HG02973 (cell line): ENCODE results near the gene ZIM2.
"Not testable (repeated sequence)": the region's sequence is repeated elsewhere in the genome, so short reads cannot be mapped to it uniquely, and the experiment has no call there.

Experiments used
- ATAC-seq: cut with Tn5 transposase; IDR thresholded peaks from one replicate; pipeline ENCODE4 v1.9.1; 2021; ENCODE audit warnings: moderate library complexity; ENCODE audit not compliant: unreplicated experiment

The ZIM2 gene

DNA sequence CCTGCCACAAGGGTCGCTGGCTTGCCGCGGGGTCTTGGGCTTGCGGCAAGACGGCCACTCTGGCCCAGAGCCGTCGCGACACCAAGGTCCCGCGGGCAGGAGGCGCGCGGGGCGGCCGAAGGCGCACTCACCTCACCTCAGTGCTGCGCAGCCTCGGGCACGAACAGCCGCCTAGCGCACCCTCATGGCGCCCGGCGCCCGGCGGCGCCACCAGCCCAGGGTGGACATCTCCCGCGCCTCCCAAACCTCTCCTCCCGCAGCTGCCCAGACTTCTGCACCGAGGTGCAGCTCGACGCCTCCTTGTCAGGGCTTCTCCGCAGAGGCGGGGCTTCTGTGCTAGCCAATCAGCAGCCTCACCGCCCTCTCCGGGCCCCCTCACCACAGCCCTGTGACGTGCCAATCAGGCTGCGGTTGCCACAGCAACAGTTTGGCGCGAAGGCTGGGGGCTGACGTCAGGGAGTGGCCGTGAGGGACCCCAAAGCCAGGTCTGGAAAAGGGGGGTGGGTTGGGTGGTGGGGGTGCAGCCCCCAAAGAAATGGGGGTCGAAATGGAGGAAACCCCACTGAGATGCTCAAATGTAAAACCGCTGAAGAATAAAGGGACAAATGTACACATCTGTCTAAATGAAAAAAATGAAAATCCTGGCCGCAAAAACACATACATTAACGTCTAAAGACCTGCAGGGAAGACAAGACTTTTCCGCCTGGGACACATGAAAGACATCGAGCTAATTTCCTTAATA is at the start of gene ZIM2, which contains the start of gene PEG3:
TSS of gene ZIM2 (minus strand) at position 276 of the 742 bp plus-strand sequence. CDS start 16,449 bp downstream, outside the sequence.
TSS of gene PEG3 (minus strand) at position 276 of the 742 bp plus-strand sequence. CDS start 16,071 bp downstream, outside the sequence.
- ATAC-seq, result no peak

- no peak for ATAC-seq
Measured at GRCh38 chr19:56885173-56885985, 44.9 kb upstream of the ZIM2 start.

- ATAC-seq, result no peak
Measured at GRCh38 chr19:56884441-56884840, 43.9 kb upstream of the ZIM2 start.

DNA sequence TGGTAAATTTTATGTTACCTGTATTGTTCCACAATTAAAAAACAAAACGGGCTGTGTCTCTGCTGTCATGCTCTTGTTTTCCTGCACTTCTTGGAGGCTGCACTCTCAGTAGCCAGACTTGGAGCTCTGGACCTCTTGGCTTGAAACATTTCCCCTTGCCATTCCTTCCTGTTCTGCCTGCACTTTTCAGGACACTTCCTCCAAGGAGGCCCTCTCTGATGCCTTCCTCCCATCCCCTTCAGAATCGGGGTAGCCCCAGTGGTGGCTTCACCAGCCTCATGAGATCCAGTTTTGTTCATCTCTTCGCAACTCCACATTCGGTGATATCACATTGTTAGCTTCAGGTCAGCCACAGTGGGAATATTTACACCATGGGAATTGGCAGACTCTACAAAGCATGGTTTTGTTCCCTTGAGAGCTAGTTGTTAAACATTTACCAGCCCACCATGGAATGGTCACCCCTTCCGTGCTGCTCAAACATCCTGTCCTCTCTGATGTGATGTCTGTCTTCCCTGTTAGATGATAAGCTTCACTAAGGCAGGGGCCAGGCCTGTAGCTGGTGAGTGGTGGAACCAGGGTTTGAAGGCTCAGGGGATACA is 40.2 kb upstream of the ZIM2 start:
- no peak for ATAC-seq

- no peak for ATAC-seq
Measured at GRCh38 chr19:56877069-56877715, 36.7 kb upstream of the ZIM2 start.

DNA sequence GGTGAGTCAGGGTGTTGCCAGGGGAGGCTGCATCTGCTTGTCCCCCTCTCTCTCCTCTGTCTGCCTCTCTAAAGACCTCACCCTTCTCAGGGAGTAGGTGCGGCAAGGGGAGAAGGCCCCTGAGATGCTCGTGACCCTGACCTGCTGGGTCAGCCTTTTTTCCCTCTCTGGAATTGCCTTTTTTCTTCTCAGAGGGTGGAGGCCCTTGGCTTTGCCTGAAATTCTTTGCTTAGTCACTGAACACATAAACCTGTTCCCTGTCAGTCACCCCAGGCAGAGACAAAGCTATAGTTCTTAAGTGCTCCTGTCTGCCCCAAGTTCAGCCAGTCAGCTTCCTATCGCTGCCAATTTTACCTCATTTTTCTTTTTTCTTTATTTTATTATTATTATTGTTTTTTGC is 35.2 kb upstream of the ZIM2 start:
- no peak for ATAC-seq

DNA sequence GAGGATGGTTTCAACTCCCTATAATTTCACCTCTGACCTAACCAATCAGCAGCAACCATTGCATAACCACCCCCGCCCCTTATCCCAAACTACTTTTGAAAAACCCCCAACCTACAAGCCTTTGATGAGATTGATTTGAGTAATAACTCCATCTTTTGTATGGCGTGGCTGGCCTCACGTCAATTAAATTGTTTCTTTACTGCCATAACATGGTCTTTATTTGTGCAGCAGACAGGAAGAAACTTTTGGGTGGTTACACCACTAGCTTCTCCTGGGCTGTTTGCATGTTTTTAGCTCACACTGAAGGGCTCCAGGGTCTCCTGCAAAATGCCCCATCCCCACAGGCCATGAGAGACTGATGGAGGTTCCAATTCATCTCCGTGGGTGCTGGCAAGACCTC is 34.0 kb upstream of the ZIM2 start:
- ATAC-seq, result no peak

GRCh38 chr19:56873493-56873892 is 33.0 kb upstream of the ZIM2 start:
- ATAC-seq, result no peak

- ATAC-seq, result no peak
Measured at GRCh38 chr19:56869886-56870285, 29.4 kb upstream of the ZIM2 start.

DNA sequence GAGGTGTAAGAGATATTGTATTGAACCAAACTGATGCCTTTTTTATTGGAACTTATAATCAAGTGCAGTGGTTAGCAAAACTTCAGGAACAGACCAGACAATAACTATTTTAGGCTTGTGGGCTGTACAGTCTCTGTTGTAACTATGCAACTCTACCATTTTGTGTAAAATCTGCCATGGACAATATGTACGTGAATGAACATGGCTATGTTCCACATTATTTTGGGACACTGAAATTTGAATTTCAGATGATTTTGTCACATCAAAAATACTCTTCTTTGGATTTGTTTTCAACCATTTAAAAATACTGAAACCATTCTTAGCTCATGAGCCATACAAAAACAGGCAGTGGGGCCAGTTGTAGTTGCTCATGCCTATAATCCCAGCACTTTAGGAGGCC is 27.9 kb upstream of the ZIM2 start:
- ATAC-seq, result no peak

GRCh38 chr19:56866538-56866937 is 26.0 kb upstream of the ZIM2 start:
- no peak for ATAC-seq

DNA sequence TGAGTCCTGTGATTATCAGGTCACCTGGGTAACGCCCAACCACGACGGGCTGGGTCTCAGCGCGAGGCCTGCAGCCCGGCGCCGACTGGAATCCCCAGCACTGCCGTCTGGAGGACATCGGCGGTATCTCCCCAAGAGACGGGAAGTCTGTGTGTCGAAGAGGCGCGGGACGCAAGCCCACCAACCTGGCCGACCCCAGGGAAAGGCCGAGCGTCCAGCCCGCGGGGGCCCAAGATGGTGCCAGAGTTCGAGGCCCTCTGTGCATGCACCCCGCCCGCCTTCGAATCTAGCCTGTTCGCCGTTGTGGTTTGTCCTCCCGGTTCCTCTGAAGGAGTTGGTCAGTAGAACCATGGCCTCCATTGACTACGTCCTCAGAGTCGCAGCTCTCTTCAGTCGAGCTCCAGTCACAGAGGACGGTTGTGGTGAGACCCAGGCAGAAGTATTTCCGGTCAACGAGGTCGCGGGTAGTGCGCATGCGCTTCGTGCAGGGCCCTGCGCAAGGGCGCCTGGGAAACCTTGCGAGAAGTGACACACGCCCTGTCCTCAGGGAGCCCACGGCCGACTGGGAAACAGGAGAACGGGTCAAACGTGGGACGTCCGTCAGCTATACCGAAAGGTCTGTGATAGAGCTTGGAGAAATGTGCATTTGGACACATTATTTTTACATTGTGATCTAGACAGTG is 24.1 kb upstream of the ZIM2 start:
- ATAC-seq, result no peak

DNA sequence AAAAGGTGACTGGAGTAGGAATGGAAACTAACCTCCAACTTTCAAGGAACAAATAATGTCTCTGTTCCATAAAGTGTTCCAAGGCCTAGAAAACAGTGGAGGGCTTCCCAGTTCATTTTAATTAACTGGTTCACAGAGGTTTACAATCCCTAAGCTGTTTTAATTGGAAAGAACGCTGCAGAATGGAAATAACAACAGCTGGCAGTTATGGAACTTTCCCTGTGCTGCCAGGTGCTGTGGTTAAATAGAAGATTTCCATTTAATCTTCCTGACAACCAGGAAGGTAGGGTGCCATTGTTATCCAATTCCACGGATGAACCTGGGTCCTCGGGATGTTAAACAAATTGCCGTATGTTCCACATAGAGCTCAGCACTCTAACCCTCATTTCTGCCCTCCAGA is 22.2 kb upstream of the ZIM2 start:
- ATAC-seq, result no peak

DNA sequence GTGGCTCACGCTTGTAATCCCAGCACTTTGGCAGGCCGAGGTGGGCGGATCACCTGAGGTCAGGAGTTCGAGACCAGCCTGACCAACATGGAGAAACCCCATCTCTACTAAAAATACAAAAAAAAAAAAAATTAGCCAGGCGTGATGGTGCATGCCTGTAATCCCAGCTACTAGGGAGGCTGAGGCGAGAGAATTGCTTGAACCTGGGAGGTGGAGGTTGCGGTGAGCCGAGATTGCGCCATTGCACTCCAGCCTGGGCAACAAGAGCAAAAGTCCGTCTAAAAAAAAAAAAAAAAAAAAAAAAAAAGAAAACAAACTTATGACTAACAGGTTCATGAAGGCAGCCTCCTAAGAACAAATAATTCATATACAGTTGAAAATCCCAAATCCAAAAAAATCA is 19.9 kb upstream of the ZIM2 start:
- ATAC-seq, result not testable (repeated sequence)

DNA sequence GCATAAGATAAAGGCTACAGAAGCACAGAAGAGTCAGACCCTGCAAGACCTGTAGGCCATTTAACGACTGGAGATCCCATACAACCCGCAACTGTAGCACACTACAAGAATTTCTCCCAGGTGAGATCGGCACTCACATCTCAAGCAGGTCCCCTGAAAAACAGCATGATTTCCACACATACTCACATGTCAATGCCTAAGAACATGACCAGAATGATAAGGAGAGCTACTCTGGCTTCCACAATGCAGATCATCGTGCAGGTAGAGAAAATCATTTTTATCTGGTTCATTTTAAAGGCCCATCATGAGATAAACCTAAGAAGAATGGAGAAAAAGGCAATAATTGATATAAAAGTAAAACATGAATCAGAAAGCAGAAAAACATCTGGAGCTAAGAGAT is 17.5 kb upstream of the ZIM2 start:
- no peak for ATAC-seq

DNA sequence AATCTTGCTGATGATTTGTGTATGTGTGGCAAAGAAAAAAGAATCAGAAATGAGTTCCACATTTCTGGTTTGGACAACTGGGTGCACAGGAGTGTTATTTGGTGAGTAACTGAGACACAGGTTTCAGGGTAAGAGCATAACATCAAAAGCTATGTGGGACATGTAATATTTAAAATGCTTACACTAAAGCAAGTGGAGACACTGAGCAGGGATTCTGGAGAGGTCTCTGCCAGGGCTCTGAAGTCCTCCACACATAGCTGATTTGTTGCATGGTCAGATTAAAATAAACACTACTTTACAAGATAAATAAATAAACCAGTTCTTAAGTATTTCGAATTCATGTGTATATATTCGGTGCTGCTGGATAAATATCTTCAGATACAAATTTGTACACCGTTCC is 16.3 kb upstream of the ZIM2 start:
- no peak for ATAC-seq

GRCh38 chr19:56852361-56852760 is 11.8 kb upstream of the ZIM2 start:
- not testable (repeated sequence) for ATAC-seq

DNA sequence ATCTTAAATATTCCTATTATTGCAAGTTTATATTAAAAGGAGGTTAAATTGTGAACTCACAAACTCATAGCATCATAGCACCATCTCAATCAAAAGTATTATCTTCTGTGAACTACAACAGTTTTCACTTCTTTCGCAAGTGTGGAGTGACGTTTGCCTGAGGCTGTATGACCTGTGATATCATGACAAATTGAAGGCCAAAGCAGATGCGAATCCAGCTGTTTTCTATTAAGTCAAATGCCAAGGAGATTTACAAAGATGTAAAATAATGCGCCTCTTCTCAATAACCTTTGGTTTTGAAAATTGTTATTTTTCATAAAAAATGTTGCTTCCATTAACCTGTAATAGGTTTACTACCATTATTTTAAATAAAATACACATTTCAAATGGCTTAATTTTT is 7.6 kb upstream of the ZIM2 start:
- no peak for ATAC-seq

DNA sequence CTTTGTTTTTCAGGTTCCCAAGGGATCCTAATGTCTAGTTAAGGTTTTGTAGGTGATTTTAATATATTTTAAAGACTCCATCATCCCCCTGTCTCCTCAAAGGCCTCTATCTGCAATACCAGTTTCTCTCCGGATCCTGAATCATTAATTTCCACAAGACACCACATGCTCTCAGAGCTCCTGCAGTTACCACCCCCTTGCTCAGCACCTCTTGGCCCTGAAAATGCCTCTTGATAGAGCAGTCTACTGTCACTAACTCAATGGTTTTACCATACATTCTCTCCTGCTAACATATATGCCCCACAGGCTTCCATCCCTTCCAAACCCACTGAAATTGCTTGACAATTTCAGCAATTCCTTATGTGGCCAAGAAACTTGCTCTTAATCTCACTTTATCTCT is 1.9 kb upstream of the ZIM2 start:
- ATAC-seq, result no peak

DNA sequence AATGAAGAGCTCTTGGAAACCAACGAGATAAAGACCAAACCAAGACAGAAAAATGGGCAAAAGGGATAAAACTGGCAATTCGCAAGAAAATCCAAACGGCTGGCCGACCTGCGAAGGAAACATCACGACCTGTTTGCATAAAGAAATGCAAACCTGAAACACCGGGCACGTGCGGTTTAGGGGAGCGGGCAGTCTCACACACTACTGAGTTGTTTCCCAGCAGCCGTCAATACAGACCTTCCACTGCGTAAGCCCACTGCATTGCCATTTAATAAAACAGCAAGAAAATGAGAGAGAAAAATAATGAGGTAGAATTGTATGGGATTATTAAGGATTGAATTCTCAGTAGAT is 642 bp upstream of the ZIM2 start:
- ATAC-seq, result no peak
